ENCODE results near the gene GALNT5. TPM values are rescaled to one million over a fixed set of nuclear protein-coding genes. Genes with fewer than 3 reads are reported as not detected.

GALNT5 gene
- total RNA-seq, 1 donor from 2014 or later = 5.3 TPM

GRCh38 chr2:157258520-157259326 lies 1.2 kb downstream of the GALNT5 start:
- no peaks in the 10 kb centered on the region for H3K27me3 Mint-ChIP-seq (ENCODE audit: unreplicated experiment)
- H3K36me3 Mint-ChIP-seq (ENCODE audit: unreplicated experiment) = no peaks in the 10 kb centered on the region
- H3K27ac Mint-ChIP-seq (ENCODE audit: unreplicated experiment) = peak overlapping the region; percentile 85
- no peak for TF ChIP-seq CTCF (IDR thresholded peaks at IDR 0.05)
- DNase-seq (ENCODE audit: extremely low spot score, unreplicated experiment) = no peak
- H3K4me1 Mint-ChIP-seq (ENCODE audit: unreplicated experiment) = peaks cover 56% of the 10 kb centered on the region
- H3K9me3 Mint-ChIP-seq (ENCODE audit: unreplicated experiment) = no peaks in the 10 kb centered on the region
- H3K4me3 Mint-ChIP-seq (ENCODE audit: unreplicated experiment) = peak overlapping the region; percentile 69

GRCh38 chr2:157259386-157259785 lies 1.9 kb downstream of the GALNT5 start:
- H3K4me1 Mint-ChIP-seq (ENCODE audit: unreplicated experiment) = peaks cover 63% of the 10 kb centered on the region
- TF ChIP-seq CTCF (IDR thresholded peaks at IDR 0.05) = no peak

GRCh38 chr2:157259960-157260359 lies 2.5 kb downstream of the GALNT5 start:
- H3K9me3 Mint-ChIP-seq (ENCODE audit: unreplicated experiment) = no peaks in the 10 kb centered on the region
- no peaks in the 10 kb centered on the region for H3K36me3 Mint-ChIP-seq (ENCODE audit: unreplicated experiment)
- TF ChIP-seq CTCF (IDR thresholded peaks at IDR 0.05) = no peak
- no peak overlapping the region for H3K4me3 Mint-ChIP-seq (ENCODE audit: unreplicated experiment)
- no peaks in the 10 kb centered on the region for H3K27me3 Mint-ChIP-seq (ENCODE audit: unreplicated experiment)
- peaks cover 67% of the 10 kb centered on the region for H3K4me1 Mint-ChIP-seq (ENCODE audit: unreplicated experiment)
- DNase-seq (ENCODE audit: extremely low spot score, unreplicated experiment) = no peak
- no peak overlapping the region for H3K27ac Mint-ChIP-seq (ENCODE audit: unreplicated experiment)

More at GRCh38 chr2:157259386-157259785, 1.9 kb downstream of the GALNT5 start:
- Mint-ChIP-seq H3K27ac (ENCODE audit: unreplicated experiment) (no peak overlapping the region), H3K36me3 (ENCODE audit: unreplicated experiment) (no peaks in the 10 kb centered on the region), H3K27me3 (ENCODE audit: unreplicated experiment) (no peaks in the 10 kb centered on the region), H3K9me3 (ENCODE audit: unreplicated experiment) (no peaks in the 10 kb centered on the region), H3K4me3 (ENCODE audit: unreplicated experiment) (no peak overlapping the region)
- DNase-seq (ENCODE audit: extremely low spot score, unreplicated experiment) = no peak

GRCh38 chr2:157260533-157261198 lies 3.2 kb downstream of the GALNT5 start:
- DNase-seq (ENCODE audit: extremely low spot score, unreplicated experiment) = no peak
- peak overlapping the region; percentile 64 for H3K27ac Mint-ChIP-seq (ENCODE audit: unreplicated experiment)
- TF ChIP-seq CTCF (IDR thresholded peaks at IDR 0.05) = no peak
- no peaks in the 10 kb centered on the region for H3K36me3 Mint-ChIP-seq (ENCODE audit: unreplicated experiment)
- H3K27me3 Mint-ChIP-seq (ENCODE audit: unreplicated experiment) = no peaks in the 10 kb centered on the region
- no peaks in the 10 kb centered on the region for H3K9me3 Mint-ChIP-seq (ENCODE audit: unreplicated experiment)
- peaks cover 72% of the 10 kb centered on the region for H3K4me1 Mint-ChIP-seq (ENCODE audit: unreplicated experiment)
- H3K4me3 Mint-ChIP-seq (ENCODE audit: unreplicated experiment) = peak overlapping the region; percentile 20

- Mint-ChIP-seq H3K36me3 (ENCODE audit: unreplicated experiment) (no peaks in the 10 kb centered on the region), H3K4me1 (ENCODE audit: unreplicated experiment) (peaks cover 73% of the 10 kb centered on the region), H3K4me3 (ENCODE audit: unreplicated experiment) (peak overlapping the region; percentile 20), H3K27me3 (ENCODE audit: unreplicated experiment) (no peaks in the 10 kb centered on the region), H3K9me3 (ENCODE audit: unreplicated experiment) (no peaks in the 10 kb centered on the region), H3K27ac (ENCODE audit: unreplicated experiment) (peak overlapping the region; percentile 64)
- no peak for DNase-seq (ENCODE audit: extremely low spot score, unreplicated experiment)
- TF ChIP-seq CTCF (IDR thresholded peaks at IDR 0.05) = no peak
These were observed 3.8 kb downstream of the GALNT5 start for GRCh38 chr2:157261199-157261782.
